GM21526 (cell line): Measurements from ENCODE around the gene GRM5.

Experiments used
- ATAC-seq: cut with Tn5 transposase; IDR thresholded peaks from one replicate; pipeline ENCODE4 v1.9.1; 2021; ENCODE audit warnings: moderate library complexity; ENCODE audit not compliant: unreplicated experiment, low FRiP score

GRM5 gene

DNA sequence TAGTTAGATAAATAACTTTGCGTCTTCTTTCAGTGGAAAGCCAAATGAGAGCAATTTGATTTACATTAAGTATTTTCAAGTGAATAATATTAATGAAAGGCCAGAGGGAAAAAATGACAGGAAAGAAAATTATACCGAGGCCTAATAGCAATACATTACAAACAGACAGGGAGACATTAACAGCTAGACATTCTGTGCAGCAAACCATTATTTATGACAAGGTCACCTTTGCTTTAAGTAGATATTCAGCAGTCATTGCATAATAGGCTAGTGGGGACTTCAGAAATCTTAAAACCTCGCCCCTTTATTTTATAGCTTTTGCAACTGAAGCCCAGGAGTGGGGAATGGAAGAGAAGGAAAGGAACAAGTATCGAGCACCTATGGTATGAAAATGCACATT, 321.6 kb downstream of the GRM5 start:
- no peak for ATAC-seq

DNA sequence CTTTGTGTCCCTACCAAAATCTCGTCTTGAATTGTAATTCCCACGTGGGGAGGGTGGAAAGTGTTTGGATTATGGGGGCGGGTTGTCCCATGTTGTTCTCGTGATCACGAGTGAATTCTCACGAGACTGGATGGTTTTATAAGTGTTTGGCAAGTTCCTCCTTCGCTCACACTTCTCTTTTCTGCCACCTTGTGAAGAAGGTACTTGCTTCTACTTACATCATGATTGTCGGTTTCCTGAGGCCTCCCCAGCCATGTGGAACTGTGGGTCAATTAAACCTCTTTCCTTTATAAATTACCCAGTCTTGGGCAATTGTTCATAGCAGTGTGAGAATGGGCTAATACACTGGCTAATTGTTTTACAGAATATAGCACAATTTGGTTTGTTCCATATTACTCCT, 326.3 kb downstream of the GRM5 start:
- no peak for ATAC-seq

DNA sequence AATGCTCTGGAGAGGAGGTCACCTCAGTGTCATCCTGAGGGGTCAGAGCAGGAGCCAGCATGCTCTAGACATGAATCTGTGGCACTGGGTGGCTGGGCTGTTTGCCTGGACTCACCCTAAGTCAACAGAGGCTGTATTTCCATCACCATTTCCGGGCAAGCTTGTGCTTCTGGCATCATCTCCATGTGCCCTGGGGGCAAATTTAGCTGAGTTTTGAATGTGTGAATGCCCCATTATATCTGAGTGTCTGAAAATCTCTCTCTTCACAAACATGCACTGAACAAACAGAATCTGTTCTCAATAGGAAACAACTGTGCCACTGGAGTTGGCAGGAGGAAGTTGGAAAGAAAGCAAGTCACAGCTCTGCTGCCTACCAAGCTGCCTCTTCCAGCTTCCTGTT, 356.2 kb downstream of the GRM5 start:
- ATAC-seq = no peak

DNA sequence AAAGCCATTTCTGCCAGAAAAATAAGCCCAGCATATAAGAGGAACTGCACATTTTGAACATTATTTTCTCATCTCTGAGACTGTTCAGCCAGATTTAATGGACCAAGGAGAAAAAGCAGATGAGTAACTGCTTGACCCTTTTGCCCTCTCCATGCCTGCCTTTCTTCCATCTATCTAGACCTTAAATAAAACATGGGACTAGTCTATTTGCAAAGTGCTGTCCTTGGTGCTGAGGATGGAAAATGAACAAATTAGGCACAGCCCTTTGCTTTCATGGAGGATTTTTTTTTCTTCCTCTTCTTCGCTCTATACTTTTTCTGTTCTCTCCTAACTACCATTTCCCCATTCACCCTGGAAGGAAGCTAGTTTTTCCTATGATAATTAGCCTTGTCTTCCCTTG, 361.3 kb downstream of the GRM5 start:
- no peak for ATAC-seq

DNA sequence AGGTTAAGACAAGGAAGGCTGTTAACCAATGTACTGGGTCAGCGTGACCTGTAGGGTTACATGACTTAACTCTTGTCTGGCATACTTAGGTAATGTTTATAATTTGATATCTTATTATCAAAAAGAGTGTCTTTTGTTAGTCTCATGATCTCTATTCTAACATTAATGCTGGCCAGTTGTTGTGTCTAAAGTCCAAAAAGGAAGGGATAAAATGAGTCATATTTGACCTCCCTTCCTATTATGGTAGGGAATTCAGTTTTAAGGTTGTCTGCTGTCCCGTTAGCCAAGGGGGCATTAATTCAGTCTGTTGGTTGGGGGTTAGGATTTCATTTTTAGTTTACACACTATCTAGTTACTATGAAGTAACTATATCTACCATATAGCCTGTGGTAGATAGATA, 364.0 kb downstream of the GRM5 start:
- ATAC-seq = no peak

DNA sequence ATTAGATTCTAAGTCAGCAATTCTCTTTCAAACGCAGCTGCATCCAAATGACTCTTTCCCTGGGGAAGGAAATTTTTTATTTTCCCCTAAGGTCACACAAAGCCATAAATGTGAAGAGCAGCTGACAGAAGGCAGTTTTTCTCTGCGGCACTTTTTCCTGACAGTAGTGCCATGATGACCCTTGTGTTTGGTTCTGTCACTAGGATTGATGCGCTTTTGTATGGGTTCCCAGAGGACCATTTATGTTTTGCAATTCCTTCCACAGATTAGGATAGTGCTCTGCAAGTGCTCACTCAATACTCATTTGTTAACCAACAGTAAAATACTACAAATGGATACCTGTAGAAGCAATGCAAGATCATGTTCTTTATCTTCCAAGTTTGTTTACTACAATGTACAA, 368.6 kb downstream of the GRM5 start:
- ATAC-seq = no peak

DNA sequence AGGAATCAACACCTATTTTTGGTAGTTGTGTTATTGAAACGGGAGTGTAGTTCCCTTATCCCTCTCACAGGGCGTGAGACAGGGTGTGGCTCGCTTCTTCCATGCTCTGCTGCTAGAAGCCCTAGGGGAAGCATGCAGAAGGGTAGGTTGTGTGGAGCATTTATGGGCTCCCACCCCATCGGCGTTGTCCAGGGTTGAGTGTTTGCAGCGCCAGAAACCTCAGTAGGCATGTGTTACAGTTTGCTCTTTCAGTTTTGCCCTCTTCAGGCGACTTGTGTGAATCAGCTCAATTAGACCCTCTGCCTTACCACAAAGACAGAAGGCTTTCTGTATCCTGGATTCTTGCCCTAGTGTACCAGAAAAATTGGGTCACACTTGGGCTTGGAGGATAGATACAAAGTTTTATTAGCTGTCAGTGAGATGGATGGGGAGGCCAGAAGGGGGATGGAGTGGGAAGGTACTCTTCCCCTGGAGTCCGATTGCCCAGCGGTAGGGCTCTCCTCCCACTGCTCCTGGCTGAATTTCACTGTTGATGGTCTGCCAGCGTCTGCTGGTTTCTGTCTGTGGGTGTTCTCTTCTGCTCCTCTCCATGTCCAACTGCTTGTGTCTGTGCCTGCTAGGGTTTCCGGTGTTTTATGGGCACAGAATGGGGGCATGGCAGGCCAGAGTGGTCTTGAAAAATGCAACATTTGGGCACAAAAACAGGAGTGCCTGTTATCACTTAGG, 369.9 kb downstream of the GRM5 start:
- no peak for ATAC-seq

DNA sequence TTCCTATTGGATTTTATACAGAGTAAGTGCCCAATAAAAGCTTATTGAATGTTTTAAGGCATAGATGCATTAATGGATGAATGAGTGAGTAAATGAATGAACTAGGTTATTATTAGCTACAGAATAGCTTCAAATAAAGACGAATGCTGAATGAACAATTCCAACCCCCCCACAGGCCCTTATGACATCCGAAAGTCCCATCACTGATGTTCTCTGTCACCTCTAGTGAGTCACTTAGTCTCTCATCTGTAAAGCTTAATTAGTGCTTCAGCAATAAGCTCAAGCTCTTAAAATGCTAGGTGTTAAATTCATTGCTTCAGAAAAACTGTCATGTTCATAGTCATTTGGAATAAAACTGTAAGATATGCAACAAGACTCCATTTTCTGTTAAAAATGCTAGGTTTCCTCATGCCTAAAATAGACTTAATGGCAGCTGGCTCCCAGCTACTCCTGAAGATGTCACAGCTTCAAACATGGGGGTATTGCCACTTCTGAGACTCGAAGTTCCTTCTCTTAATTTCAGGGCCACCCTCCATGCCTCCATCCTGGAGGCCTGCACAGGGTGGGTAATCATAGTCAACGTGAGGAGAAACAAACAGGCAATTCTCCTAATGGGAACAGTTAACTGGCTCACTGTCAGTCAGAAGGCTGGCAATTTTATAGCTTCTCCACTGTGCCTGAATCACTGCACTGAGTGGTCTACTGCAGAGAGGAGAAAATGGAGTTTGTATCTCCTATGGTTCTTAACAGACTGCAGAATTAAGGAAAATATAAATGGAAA, 373.3 kb downstream of the GRM5 start:
- ATAC-seq = no peak

DNA sequence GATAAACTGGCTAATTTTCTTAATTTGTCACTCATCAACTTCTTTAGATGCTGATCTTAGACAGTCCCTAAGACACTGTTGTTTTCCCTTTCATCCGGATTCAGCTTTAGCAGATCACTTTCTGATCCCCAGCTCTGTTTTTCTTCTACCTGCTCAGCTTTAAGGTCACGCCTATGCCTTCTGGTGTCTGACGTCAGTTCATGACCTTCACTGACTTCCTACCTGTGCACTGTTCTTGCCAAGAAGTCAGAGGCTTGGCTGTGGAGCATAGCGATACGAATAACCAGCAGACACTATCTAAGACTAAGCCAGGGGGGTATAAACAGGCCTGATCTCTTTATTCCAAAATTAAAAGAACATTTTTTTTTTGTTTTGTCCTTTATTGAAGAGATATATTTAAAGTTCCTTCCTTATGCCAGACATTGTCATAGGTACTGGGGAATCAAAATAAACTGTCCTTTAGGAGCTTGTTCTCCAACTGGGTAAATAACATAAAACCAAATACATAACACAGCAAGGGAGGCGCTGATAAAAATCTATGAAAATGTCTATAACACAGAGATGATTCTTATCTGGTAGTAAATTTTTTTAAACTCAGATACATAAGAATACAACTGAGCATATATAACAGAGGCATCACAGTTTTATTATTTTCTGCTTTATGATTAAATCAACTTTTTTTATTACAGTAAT, 376.1 kb downstream of the GRM5 start:
- ATAC-seq = no peak

DNA sequence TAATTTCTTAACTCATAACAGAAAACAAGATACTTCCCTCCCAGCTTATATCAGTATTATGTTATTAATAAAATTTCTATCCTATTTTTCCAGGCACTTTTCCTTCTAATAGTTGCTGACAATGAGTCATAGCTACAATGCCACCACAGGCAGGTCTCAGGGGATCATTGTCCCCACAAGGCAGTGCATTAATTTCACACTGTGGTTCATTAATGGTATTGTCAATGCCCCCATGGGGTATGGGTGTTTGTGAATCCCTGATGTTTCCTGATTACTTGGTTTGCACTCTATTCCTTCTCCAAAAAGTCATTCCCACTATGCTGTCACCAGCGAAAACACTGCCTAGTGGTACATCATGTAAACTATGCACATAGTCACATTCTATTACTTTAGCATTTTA, 382.8 kb downstream of the GRM5 start:
- ATAC-seq = no peak

DNA sequence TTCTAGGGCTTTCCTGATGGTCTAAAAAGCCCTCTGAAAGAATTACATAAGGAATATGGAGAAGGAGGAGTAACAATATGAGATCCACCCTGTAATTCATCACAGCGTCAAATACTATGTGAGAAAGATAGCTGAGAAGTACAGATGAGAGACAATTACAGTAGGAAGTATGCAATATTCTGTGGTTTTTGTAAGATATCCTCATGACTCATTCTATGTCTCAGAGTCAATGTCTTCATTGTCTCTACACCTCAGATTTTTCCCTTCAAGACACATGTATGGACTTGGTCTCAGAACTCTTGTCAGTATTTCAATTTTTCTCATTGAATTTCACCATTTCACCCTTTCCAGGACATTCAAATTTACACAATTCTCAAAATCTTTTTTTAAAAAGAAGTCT, 385.0 kb downstream of the GRM5 start:
- no peak for ATAC-seq

DNA sequence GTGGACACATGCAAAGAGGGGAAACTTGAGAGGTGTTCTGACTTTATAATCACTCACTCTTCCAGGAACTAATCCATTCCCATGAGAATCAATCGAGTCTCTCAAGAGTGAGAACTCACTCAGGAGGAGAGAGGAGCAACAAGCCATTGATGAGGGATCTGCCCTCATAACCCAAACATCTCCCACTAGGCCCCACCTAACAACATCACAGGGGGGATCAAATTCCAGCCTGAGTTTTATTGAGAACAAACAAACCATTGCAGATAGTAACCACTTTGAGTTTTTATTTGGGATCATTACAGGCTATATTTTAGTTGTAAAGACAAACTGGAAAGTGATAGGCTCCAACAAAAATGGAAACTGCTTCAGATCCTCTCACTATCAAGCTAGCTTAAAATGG, 399.4 kb downstream of the GRM5 start:
- ATAC-seq = no peak

DNA sequence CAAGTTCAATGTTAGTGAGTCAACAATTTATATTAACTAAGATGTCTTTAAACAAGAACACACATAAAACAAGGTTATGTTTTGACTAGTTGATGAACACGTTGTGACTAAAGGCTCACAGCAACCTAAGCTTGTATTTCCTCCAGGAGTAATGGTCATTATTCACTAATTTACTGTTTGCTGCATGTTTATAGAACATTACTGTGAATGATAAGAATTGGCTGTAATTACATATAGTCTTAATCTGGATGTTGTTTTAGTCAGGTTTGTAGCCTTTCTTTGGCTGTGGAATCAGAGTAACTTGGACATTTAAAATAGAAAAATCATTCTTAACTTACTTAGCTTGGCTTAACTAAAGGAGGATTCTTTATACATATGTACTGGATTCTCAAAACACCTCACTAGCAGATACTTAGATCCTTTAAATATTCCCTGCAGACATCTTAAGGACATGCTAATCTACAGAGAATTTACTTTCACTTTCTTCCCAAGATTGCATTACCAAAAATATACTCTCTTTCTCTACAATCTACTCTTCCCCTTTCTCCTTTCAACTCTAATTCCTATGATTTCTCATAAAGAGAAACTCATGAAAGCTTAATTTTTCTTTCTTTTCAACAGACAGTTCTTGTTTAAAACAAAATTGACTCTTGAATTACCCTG, 408.6 kb downstream of the GRM5 start:
- no peak for ATAC-seq

DNA sequence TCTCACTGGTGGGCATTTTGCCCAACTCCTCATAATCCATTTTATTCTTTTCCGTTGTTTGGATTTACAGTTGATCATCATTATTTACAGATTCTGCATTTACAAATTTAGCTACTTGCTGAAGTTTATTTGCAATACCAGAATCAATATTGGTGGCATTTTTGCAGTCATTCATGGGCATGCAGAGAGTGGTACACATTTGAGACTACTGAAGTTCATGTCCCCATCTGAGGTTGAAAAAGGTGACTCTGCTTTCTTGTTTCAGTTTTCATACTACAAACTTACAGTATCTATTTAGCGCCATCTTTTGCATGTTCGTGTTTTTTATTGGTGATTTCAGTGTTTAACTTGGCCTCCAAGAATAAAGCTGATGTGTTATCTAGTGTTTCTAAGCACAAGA, 409.5 kb downstream of the GRM5 start:
- no peak for ATAC-seq

DNA sequence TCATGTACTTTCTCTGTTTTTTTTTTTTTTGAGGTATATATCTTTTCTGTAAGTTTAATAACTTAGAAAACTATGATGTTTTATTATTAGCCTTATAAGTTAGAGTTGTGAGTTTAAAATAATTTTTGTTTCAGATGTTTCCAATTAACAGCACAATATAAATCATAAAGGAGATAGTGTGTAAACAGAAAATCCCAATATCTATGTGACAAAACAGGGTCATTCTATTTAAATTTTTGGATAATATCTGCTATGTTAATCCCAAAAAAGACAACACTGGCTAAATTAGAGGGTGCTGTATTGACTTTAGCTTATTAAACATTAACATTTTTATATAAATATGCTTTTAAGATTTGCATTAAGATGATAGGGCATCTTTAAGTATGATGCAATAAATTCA, 410.1 kb downstream of the GRM5 start:
- no peak for ATAC-seq

DNA sequence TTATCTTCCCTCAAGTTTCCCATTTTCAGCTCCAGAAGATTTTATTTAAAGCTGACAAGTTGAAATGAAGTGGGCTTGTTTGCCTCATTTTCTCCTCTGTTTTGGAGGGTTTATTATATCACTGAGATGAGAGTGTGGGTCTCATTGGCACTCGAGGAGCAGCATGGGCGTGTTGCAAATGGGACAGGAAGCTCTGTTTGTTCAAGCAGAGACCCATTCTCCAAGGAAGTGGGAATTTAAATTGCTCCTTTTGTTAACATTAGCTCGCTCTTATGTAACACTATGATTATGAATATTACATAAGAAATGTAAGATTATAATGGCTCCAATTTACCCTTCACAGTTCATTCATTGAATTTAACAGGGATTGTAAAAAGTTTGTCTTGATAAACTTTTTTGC, 410.6 kb downstream of the GRM5 start:
- ATAC-seq = no peak

DNA sequence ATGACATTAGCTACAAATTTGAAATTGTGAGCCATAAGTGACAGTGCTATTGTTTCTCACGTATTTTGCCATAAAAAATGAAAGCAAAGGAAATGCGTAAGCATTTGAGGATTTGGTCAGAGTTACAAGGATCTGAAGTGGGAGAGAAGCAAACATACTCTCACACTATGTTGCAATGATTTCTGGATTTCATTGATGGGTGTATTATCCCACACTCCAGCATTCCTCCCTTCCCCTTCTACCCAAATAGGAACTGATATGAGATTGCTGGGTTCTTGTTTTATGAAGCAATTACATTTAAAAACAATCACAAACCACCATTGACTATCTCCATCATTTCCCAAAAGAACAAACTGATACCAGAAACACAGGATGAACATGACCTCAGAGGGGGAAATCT, 414.2 kb downstream of the GRM5 start:
- ATAC-seq = no peak

DNA sequence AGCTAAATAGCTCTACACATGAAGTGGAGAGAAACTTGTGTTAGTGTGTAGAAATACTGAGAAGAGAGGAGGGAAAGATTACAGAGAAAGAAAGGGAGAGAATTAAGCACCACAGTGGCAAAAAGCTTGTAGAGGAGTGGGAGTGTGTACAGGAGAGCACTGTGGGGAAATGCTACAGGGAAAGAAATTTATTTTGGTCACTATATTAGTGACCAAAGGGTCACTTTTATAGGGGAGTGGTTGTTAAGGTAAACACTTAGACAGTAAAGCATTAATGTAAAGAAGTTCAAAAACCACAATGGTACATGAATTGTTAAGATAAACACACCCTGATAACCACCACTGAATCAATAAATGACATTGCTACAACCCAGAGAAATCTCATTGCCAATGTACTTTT, 421.1 kb downstream of the GRM5 start:
- ATAC-seq = no peak

DNA sequence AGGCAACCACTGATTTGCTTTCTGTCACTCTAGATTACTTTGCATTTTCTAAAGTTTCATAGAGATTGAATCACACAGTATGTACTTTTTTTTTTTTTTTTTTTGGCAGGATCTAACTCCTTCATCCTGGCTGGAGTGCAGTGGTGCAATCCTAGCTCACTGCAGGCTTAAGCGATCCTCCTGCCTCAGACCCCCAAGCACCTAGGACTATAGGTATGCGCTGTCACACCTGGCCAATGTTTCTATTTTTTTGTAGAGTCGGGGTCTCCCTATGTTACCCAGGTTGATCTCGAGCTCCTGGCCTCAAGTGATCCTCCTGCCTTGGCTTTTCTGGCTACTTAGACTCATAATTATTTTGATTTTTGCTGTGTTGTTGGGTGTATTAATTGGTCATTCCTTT, 433.6 kb downstream of the GRM5 start:
- no peak for ATAC-seq

DNA sequence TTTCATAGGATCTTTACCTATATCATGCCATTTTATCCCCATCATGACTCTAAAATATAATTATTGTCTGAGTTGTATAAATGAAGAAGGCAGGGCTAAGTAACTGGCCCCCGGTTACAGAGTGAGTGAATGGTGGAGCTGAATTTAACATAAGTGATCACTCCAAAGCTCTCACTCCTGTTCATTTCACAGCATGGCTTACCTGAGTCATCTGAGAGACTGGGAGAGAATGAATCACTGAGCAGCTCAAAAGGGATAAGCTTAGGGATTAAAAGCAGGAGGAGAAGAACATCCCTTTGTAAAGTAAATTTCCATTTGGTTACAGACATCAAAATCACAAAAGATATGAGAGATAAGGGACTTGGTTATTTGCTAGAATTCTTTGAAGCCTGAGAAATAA, 434.3 kb downstream of the GRM5 start:
- no peak for ATAC-seq

DNA sequence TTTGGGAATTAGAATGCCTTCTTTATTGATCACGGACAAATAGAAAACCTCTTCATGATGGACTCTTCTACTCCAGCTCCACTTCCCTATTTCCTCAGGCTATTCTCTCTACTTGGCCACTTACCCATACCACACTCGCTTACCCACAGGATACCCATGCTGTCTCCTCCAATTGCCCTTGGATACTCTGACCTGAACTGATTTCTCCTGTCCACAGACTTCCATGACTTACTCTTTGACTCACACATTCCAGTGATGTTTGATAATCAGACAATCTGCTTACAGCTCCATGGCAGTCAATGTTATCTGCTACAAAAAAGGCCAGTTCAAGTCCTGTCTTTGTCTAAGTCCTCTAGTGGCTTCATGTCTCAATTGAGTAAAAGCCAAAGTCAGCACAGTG, 436.3 kb downstream of the GRM5 start:
- ATAC-seq = no peak
